IMR-90 (cell line): ENCODE data around the gene NOL12. TPM values are rescaled to one million over a fixed set of nuclear protein-coding genes. Genes with fewer than 3 reads are reported as not detected.

Experiments
- ATAC-seq: fragments of 200-7000 bp; cut with Tn5 transposase; 2 replicates; pipeline ENCODE4 v1.9.1; 2020; ENCODE audit warnings: low read depth, mild to moderate bottlenecking, moderate library complexity
- BruUV-seq: library from RNA; stranded (reverse); fragments of 400-500 nt; replicated peaks from 2 replicates; lab custom pipeline; 2021; lab: Mats Ljungman, UMichigan
- CTCF ChIA-PET: fragments of 300-600 bp; formaldehyde crosslinking; extraction: SDS; loops from one replicate; lab custom pipeline; 2021; ENCODE audit warnings: antibody characterized with exemption; lab: Yijun Ruan, JAX
- POLR2A ChIA-PET: fragments of 300-600 bp; sonication (Branson Sonifier 250); formaldehyde crosslinking; loops from one replicate; lab custom pipeline; 2022; ENCODE audit warnings: antibody characterized with exemption; ENCODE audit not compliant: unreplicated experiment; lab: Charles Lee
- DNase-seq: peaks from one replicate; pipeline ENCODE4 v3.0.0; 2013
- H2AFZ ChIP-seq: replicated peaks from 2 replicates; pipeline ENCODE3; 2013; ENCODE audit warnings: low read length, mild to moderate bottlenecking; ENCODE audit not compliant: poor library complexity
- H2AK5ac ChIP-seq: 2 replicates; pipeline ENCODE4 v1.6.1; 2013; ENCODE audit warnings: low read depth, low read length, inconsistent platforms
- H2AK9ac ChIP-seq: replicated peaks from 2 replicates; pipeline ENCODE3; 2013; ENCODE audit warnings: mild to moderate bottlenecking, low read depth, low read length, moderate library complexity; ENCODE audit not compliant: poor library complexity
- H2BK120ac ChIP-seq: 2 replicates; pipeline ENCODE4 v1.6.1; 2013; ENCODE audit warnings: low read depth, low read length, inconsistent platforms
- H2BK15ac ChIP-seq: 3 replicates; pipeline ENCODE4 v1.6.1; 2013; ENCODE audit warnings: low read depth, low read length, inconsistent platforms
- H2BK20ac ChIP-seq: 2 replicates; pipeline ENCODE4 v1.6.1; 2013; ENCODE audit warnings: low read depth, mild to moderate bottlenecking, inconsistent platforms, low read length, moderate library complexity
- H2BK5ac ChIP-seq: 2 replicates; pipeline ENCODE4 v1.6.1; 2013; ENCODE audit warnings: mild to moderate bottlenecking, low read depth, low read length, inconsistent platforms; ENCODE audit not compliant: poor library complexity, severe bottlenecking
- H3K14ac ChIP-seq: replicated peaks from 2 replicates; pipeline ENCODE4 v1.6.1; 2013; ENCODE audit warnings: low read depth, low read length, inconsistent platforms
- H3K18ac ChIP-seq: 2 replicates; pipeline ENCODE4 v1.6.1; 2013; ENCODE audit warnings: low read depth, low read length, control low read depth
- H3K23ac ChIP-seq: 2 replicates; pipeline ENCODE4 v1.6.1; 2013; ENCODE audit warnings: low read depth, low read length, inconsistent platforms
- H3K27ac ChIP-seq: 2 replicates; pipeline ENCODE4 v1.5.1; 2013; ENCODE audit warnings: mild to moderate bottlenecking, control low read depth, low read length; ENCODE audit not compliant: insufficient read depth
- H3K27me3 ChIP-seq: 2 replicates; pipeline ENCODE4 v1.6.1; 2013; ENCODE audit warnings: low read length; ENCODE audit not compliant: control insufficient read depth, insufficient read depth
- H3K36me3 ChIP-seq: 2 replicates; pipeline ENCODE4 v1.6.1; 2013; ENCODE audit warnings: low read length, mixed read lengths; ENCODE audit not compliant: control insufficient read depth, insufficient read depth
- H3K4ac ChIP-seq: 2 replicates; pipeline ENCODE4 v1.6.1; 2013; ENCODE audit warnings: low read depth, low read length, inconsistent platforms
- H3K4me1 ChIP-seq: 2 replicates; pipeline ENCODE4 v1.6.1; 2013; ENCODE audit warnings: low read length, mixed read lengths; ENCODE audit not compliant: control insufficient read depth, insufficient read depth
- H3K4me2 ChIP-seq: 2 replicates; pipeline ENCODE4 v1.6.1; 2013; ENCODE audit warnings: low read depth, mild to moderate bottlenecking, control low read depth, low read length, moderate library complexity
- H3K4me3 ChIP-seq: 2 replicates; pipeline ENCODE4 v1.5.1; 2013; ENCODE audit warnings: low read depth, mild to moderate bottlenecking, control low read depth, low read length, moderate library complexity; ENCODE audit not compliant: insufficient read depth
- H3K56ac ChIP-seq: 2 replicates; pipeline ENCODE4 v1.6.1; 2013; ENCODE audit warnings: low read length, inconsistent platforms; ENCODE audit not compliant: insufficient read depth; ENCODE audit errors: extremely low read depth
- H3K79me1 ChIP-seq, 2 experiments: 2 replicates each; pipeline ENCODE4 v1.6.1; 2013; ENCODE audit warnings: low read length in 2 of 2, inconsistent platforms in 1 of 2, low read depth in 1 of 2
- H3K9ac ChIP-seq: 2 replicates; pipeline ENCODE4 v1.6.1; 2013; ENCODE audit warnings: low read depth, low read length, control low read depth
- H3K9me1 ChIP-seq: 2 replicates; pipeline ENCODE4 v1.6.1; 2013; ENCODE audit warnings: low read length, inconsistent platforms; ENCODE audit not compliant: insufficient read depth
- H3K9me3 ChIP-seq: 2 replicates; pipeline ENCODE4 v1.6.1; 2013; ENCODE audit warnings: low read length; ENCODE audit not compliant: control insufficient read depth, insufficient read depth
- H4K20me1 ChIP-seq: 2 replicates; pipeline ENCODE4 v1.6.1; 2013; ENCODE audit warnings: low read length, inconsistent platforms; ENCODE audit not compliant: insufficient read depth
- H4K5ac ChIP-seq: 2 replicates; pipeline ENCODE4 v1.6.1; 2013; ENCODE audit warnings: mild to moderate bottlenecking, low read depth, low read length, control low read depth
- H4K8ac ChIP-seq, 2 experiments: 2 replicates each; pipeline ENCODE4 v1.6.1; 2013; ENCODE audit warnings: low read depth in 2 of 2, low read length in 2 of 2, control low read depth in 1 of 2, inconsistent platforms in 1 of 2
- H4K91ac ChIP-seq: 2 replicates; pipeline ENCODE4 v1.6.1; 2013; ENCODE audit warnings: low read depth, low read length, inconsistent platforms; ENCODE audit not compliant: insufficient read depth
- BHLHE40 ChIP-seq: fragments of 150-350 bp; IDR thresholded peaks from 2 replicates; pipeline ENCODE4 v1.6.1; 2016; ENCODE audit warnings: mild to moderate bottlenecking, low read depth, low read length
- CEBPB ChIP-seq: IDR thresholded peaks from 2 replicates; pipeline ENCODE4 v1.6.1; 2012; ENCODE audit warnings: low read depth, low read length, improper control_type of control experiment
- CHD1 ChIP-seq: IDR thresholded peaks from 2 replicates; pipeline ENCODE4 v1.6.1; 2012; ENCODE audit warnings: low read depth, low read length, improper control_type of control experiment
- FOS ChIP-seq: fragments of 150-350 bp; IDR thresholded peaks from 2 replicates; pipeline ENCODE4 v1.6.1; 2016; ENCODE audit warnings: low read depth, low read length
- MAFK ChIP-seq: IDR thresholded peaks from 2 replicates; pipeline ENCODE4 v1.6.1; 2012; ENCODE audit warnings: low read depth, low read length, improper control_type of control experiment
- MAZ ChIP-seq: IDR thresholded peaks from 2 replicates; pipeline ENCODE4 v1.6.1; 2012; ENCODE audit warnings: low read depth, mild to moderate bottlenecking, low read length, improper control_type of control experiment, moderate library complexity, borderline replicate concordance
- MXI1 ChIP-seq: IDR thresholded peaks from 2 replicates; pipeline ENCODE4 v1.6.1; 2012; ENCODE audit warnings: low read depth, mild to moderate bottlenecking, low read length, moderate library complexity, borderline replicate concordance
- NFE2L2 ChIP-seq: fragments of 150-350 bp; IDR thresholded peaks from 2 replicates; pipeline ENCODE4 v1.6.1; 2016; ENCODE audit warnings: low read depth, mild to moderate bottlenecking, low read length
- POLR2A ChIP-seq: IDR thresholded peaks from 2 replicates; pipeline ENCODE4 v1.6.1; 2012; ENCODE audit warnings: mild to moderate bottlenecking, low read depth, low read length
- RAD21 ChIP-seq: IDR thresholded peaks from 2 replicates; pipeline ENCODE4 v1.6.1; 2012; ENCODE audit warnings: low read length, improper control_type of control experiment
- RCOR1 ChIP-seq: IDR thresholded peaks from 2 replicates; pipeline ENCODE4 v1.6.1; 2012; ENCODE audit warnings: mild to moderate bottlenecking, low read length, improper control_type of control experiment; ENCODE audit not compliant: insufficient replicate concordance
- RFX5 ChIP-seq: IDR thresholded peaks from 2 replicates; pipeline ENCODE4 v1.8.0; 2012; ENCODE audit warnings: low read depth, mild to moderate bottlenecking, low read length, moderate library complexity
- WGBS, 2 experiments: methylation state at CpG; one replicate each; pipeline versions ENCODE4 v1.1.5 to v1.1.7; 2013; ENCODE audit warnings: missing lambda C conversion rate in 2 of 2; ENCODE audit not compliant: insufficient read length in 1 of 2; ENCODE audit errors: extremely low coverage in 2 of 2; 5-methylcytosine and 5-hydroxymethylcytosine counted together
- dilution Hi-C: fragments of 300-500 bp; cut with HindIII; formaldehyde crosslinking; loops from one replicate; pipeline ENCODE4 v1.14.3; 2018; ENCODE audit warnings: low sequenced_read_pairs; ENCODE audit not compliant: unreplicated experiment
- in situ Hi-C: fragments of 300-500 bp; cut with MboI; formaldehyde crosslinking; loops from 3 replicates; pipeline ENCODE4 v1.14.3; 2019; ENCODE audit warnings: low sequenced_read_pairs, inconsistent platforms, mixed read lengths
- intact Hi-C: fragments of 100-400 bp; cut with micrococcal nuclease; formaldehyde crosslinking; loops from 2 replicates; pipeline ENCODE4 v1.10.0; 2022
- polyA plus RNA-seq, 3 experiments: library from polyadenylated mRNA; depleted of rRNA; stranded (reverse); fragments of >200 nt; gene quantifications; 2 replicates each; pipeline ENCODE4 v1.2.3, GENCODE V29; 2012; ENCODE audit warnings: low replicate concordance in 1 of 3
- total RNA-seq: library from RNA; depleted of rRNA; stranded (reverse); fragments of >200 nt; gene quantifications from 2 replicates; pipeline ENCODE4 v1.2.3, GENCODE V29; 2012
- TF ChIP-seq, protein P1 (sequence below): fragments of 150-350 bp; IDR thresholded peaks from 2 replicates; pipeline ENCODE4 v1.6.1; 2017; ENCODE audit warnings: mild to moderate bottlenecking, antibody characterized with exemption, low read length, low read depth
- TF ChIP-seq, protein P2 (sequence below): conservative IDR thresholded peaks from 2 replicates; pipeline ENCODE4 v1.5.1; 2012; ENCODE audit warnings: mild to moderate bottlenecking, low read depth, low read length, improper control_type of control experiment
- TF ChIP-seq, protein P3 (sequence below): fragments of 150-350 bp; IDR thresholded peaks from 2 replicates; pipeline ENCODE4 v1.6.1; 2016; ENCODE audit warnings: low read depth, mild to moderate bottlenecking, low read length, moderate library complexity, borderline replicate concordance

The NOL12 gene
- total and polyA plus RNA-seq, 2 of the 4 experiments (the other 2 are of a cell fraction) = 16.0 to 25.6 TPM

DNA sequence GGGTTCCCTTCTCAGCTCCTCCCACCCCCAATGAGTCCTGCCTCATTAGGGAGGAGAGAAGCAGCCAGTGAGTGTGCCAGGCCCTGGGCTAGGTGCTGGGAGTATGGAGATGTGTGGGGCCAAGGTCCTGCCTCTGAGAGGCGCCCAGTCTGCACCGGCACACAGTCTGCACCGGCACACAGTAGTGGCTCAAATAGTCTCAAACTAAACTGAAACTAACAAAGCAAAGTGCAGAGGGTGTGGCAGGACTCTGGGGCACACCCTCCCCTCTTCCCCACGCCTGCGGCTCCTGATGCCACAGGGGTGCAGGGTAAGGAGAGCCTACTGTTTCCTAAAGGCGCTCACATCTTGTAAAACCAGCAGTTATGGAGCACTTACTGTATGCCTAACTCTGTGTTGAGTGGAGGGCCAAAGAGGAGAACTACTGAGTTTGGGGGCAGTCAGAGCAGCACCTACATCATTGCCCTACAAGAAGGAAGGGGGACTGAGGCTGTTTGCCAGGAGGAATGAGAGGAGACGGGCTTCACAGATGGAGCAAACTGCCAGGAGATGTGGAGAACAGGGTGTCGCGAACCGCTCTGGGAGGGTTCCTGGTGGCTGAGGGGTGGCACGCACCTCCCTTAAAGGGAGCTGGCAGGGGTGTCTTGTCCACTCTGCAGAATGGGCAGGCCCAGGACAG is 47.6 kb upstream of the NOL12 start:
- H3K27me3 ChIP-seq = no peaks in the 10 kb centered on the region
- intact Hi-C loops = no loop called here
- peaks cover 8% of the 10 kb centered on the region; the same call in 1 of the 2 replicates for H3K36me3 ChIP-seq
- no peak overlapping the region for H3K18ac ChIP-seq
- H4K91ac ChIP-seq = peak overlapping the region; percentile 39; the same call in 1 of the 2 replicates
- no peak overlapping the region; the same call in 1 of the 2 replicates for H3K4me3 ChIP-seq
- H2BK15ac ChIP-seq = no peak overlapping the region
- H3K14ac ChIP-seq = peak overlapping the region; percentile 68
- peak overlapping the region; percentile 54 to 57; a peak in 2 of 4 replicates for H4K8ac ChIP-seq
- H3K9ac ChIP-seq = peak overlapping the region; percentile 46; the same call in 1 of the 2 replicates
- in situ Hi-C loops = no loop called here
- dilution Hi-C loops = no loop called here
- H3K23ac ChIP-seq = peak overlapping the region; percentile 64
- ChIA-PET CTCF (no interaction called here), POLR2A (interaction anchor here (0.7 kb wide), 1 partner anchor 37 kb away, joined by 4 read pairs; the partner anchor contains the start of gene LGALS1)
- peak overlapping the region; percentile 51; the same call in 1 of the 2 replicates for H3K4ac ChIP-seq
- peak overlapping the region; percentile 62; the same call in 1 of the 2 replicates for H3K4me2 ChIP-seq
- H2BK120ac ChIP-seq = peak overlapping the region; percentile 19; the same call in 1 of the 2 replicates
- no peak overlapping the region for H2BK5ac ChIP-seq
- peaks cover 42% of the 10 kb centered on the region for H3K4me1 ChIP-seq
- H4K20me1 ChIP-seq = peaks cover 6% of the 10 kb centered on the region
- peaks cover 11% of the 10 kb centered on the region for H3K9me1 ChIP-seq
- H3K56ac ChIP-seq = no peak overlapping the region
- peak overlapping the region; percentile 81 for H2AFZ ChIP-seq
- H4K5ac ChIP-seq = no peak overlapping the region
- no TSS peak for BruUV-seq
- H2AK5ac ChIP-seq = peak overlapping the region; percentile 71
- H2AK9ac ChIP-seq = peak overlapping the region; percentile 90
- no peak overlapping the region for H3K27ac ChIP-seq
- H2BK20ac ChIP-seq = no peak overlapping the region; the same call in 1 of the 2 replicates
- 38% methylated on average over 1 of the region's 11 CpGs; no CpG with 5 or more reads in 1 of the 2 experiments for WGBS, 2 experiments
- no peak for ATAC-seq
- peaks cover 0 to 75% of the 10 kb centered on the region in 2 experiments; a peak in 3 of 4 replicates for H3K79me1 ChIP-seq
- no peak for DNase-seq
- no peaks in the 10 kb centered on the region for H3K9me3 ChIP-seq
- no peak for TF ChIP-seq MXI1
- TF ChIP-seq, protein P1, sequence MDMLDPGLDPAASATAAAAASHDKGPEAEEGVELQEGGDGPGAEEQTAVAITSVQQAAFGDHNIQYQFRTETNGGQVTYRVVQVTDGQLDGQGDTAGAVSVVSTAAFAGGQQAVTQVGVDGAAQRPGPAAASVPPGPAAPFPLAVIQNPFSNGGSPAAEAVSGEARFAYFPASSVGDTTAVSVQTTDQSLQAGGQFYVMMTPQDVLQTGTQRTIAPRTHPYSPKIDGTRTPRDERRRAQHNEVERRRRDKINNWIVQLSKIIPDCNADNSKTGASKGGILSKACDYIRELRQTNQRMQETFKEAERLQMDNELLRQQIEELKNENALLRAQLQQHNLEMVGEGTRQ = no peak
- TF ChIP-seq RCOR1 = no peak
- no peak for TF ChIP-seq NFE2L2
- no peak for TF ChIP-seq FOS
- TF ChIP-seq BHLHE40 = no peak
- TF ChIP-seq RFX5 = no peak
- TF ChIP-seq, protein P2, sequence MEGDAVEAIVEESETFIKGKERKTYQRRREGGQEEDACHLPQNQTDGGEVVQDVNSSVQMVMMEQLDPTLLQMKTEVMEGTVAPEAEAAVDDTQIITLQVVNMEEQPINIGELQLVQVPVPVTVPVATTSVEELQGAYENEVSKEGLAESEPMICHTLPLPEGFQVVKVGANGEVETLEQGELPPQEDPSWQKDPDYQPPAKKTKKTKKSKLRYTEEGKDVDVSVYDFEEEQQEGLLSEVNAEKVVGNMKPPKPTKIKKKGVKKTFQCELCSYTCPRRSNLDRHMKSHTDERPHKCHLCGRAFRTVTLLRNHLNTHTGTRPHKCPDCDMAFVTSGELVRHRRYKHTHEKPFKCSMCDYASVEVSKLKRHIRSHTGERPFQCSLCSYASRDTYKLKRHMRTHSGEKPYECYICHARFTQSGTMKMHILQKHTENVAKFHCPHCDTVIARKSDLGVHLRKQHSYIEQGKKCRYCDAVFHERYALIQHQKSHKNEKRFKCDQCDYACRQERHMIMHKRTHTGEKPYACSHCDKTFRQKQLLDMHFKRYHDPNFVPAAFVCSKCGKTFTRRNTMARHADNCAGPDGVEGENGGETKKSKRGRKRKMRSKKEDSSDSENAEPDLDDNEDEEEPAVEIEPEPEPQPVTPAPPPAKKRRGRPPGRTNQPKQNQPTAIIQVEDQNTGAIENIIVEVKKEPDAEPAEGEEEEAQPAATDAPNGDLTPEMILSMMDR = no peak
- TF ChIP-seq, protein P3, sequence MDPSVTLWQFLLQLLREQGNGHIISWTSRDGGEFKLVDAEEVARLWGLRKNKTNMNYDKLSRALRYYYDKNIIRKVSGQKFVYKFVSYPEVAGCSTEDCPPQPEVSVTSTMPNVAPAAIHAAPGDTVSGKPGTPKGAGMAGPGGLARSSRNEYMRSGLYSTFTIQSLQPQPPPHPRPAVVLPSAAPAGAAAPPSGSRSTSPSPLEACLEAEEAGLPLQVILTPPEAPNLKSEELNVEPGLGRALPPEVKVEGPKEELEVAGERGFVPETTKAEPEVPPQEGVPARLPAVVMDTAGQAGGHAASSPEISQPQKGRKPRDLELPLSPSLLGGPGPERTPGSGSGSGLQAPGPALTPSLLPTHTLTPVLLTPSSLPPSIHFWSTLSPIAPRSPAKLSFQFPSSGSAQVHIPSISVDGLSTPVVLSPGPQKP = no peak
- no peak for TF ChIP-seq MAZ
- TF ChIP-seq CHD1 = no peak
- TF ChIP-seq RAD21 = no peak
- no peak for TF ChIP-seq MAFK
- TF ChIP-seq POLR2A = no peak
- no peak for TF ChIP-seq CEBPB
